Measurements from ENCODE around the gene SPATA22.
"Not testable (repeated sequence)": the region's sequence is repeated elsewhere in the genome, so short reads cannot be mapped to it uniquely, and the experiment has no call there.

GRCh38 chr17:3397801-3398200 lies 73.8 kb downstream of the SPATA22 start:
- not testable (repeated sequence) for TF ChIP-seq CTCF, EP300, POLR2A (IDR thresholded peaks at IDR 0.05)
